Progenitor cell of endocrine pancreas (in vitro differentiated cells): ENCODE measurements around the gene C5orf58. TPM values are rescaled to one million over a fixed set of nuclear protein-coding genes. Genes with fewer than 3 reads are reported as not detected.

Experiments used
- DNase-seq: peaks from one replicate; pipeline ENCODE4 v3.0.0; 2021; ENCODE audit warnings: low spot score; ENCODE audit not compliant: unreplicated experiment
- H3K27ac Mint-ChIP-seq: 2 replicates; pipeline ENCODE4 v1.8.0; 2021; ENCODE audit warnings: mild to moderate bottlenecking, moderate library complexity, mixed read lengths
- H3K27me3 Mint-ChIP-seq: 2 replicates; pipeline ENCODE4 v1.8.0; 2021; ENCODE audit warnings: mixed read lengths
- H3K36me3 Mint-ChIP-seq: 2 replicates; pipeline ENCODE4 v1.8.0; 2022; ENCODE audit warnings: mixed read lengths; ENCODE audit not compliant: insufficient read depth
- H3K4me1 Mint-ChIP-seq: 2 replicates; pipeline ENCODE4 v1.8.0; 2021; ENCODE audit warnings: low read depth, mixed read lengths
- H3K4me3 Mint-ChIP-seq: 2 replicates; pipeline ENCODE4 v1.8.0; 2021; ENCODE audit warnings: low read depth, mild to moderate bottlenecking, moderate library complexity, mixed read lengths
- H3K9me3 Mint-ChIP-seq: 2 replicates; pipeline ENCODE4 v1.8.0; 2021; ENCODE audit warnings: low read depth, mixed read lengths
- total RNA-seq: library from RNA; stranded (reverse); gene quantifications from 2 replicates; pipeline ENCODE4 v1.2.1, GENCODE V29; 2021
- TF ChIP-seq, protein P1 (sequence below): fragments of 200-600 bp; sonication (generic); IDR thresholded peaks from one replicate; pipeline ENCODE4 v1.5.0; 2021; ENCODE audit warnings: antibody characterized with exemption, mild to moderate bottlenecking; ENCODE audit not compliant: unreplicated experiment

The C5orf58 gene
- total RNA-seq, 1 donor from 2014 or later: not detected

DNA sequence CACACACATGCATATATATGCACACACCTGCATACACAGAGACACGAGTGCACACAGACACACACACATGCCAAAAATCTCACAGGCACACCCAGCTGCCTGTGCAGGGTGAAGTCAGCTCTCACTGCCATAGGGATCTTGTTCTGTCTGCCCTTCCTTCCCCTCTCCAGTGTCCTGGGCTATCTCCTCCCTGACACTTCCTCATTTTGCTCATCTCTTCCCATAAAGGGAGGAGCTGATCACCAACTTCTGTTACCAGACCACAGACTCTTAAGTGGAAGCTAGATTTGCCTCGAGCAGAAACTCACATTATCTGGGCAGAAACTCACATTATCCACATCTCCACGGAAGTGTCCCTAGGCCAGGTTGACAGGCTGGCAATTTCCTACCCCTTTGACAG lies 36.1 kb downstream of the C5orf58 start:
- H3K4me3 Mint-ChIP-seq: no peak overlapping the region
- TF ChIP-seq, protein P1, sequence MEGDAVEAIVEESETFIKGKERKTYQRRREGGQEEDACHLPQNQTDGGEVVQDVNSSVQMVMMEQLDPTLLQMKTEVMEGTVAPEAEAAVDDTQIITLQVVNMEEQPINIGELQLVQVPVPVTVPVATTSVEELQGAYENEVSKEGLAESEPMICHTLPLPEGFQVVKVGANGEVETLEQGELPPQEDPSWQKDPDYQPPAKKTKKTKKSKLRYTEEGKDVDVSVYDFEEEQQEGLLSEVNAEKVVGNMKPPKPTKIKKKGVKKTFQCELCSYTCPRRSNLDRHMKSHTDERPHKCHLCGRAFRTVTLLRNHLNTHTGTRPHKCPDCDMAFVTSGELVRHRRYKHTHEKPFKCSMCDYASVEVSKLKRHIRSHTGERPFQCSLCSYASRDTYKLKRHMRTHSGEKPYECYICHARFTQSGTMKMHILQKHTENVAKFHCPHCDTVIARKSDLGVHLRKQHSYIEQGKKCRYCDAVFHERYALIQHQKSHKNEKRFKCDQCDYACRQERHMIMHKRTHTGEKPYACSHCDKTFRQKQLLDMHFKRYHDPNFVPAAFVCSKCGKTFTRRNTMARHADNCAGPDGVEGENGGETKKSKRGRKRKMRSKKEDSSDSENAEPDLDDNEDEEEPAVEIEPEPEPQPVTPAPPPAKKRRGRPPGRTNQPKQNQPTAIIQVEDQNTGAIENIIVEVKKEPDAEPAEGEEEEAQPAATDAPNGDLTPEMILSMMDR: no peak
- no peak for DNase-seq
- peaks cover 53% of the 10 kb centered on the region for H3K27me3 Mint-ChIP-seq
- H3K36me3 Mint-ChIP-seq: no peaks in the 10 kb centered on the region
- H3K9me3 Mint-ChIP-seq: no peaks in the 10 kb centered on the region
- H3K4me1 Mint-ChIP-seq: peaks cover 2% of the 10 kb centered on the region
- no peak overlapping the region for H3K27ac Mint-ChIP-seq

DNA sequence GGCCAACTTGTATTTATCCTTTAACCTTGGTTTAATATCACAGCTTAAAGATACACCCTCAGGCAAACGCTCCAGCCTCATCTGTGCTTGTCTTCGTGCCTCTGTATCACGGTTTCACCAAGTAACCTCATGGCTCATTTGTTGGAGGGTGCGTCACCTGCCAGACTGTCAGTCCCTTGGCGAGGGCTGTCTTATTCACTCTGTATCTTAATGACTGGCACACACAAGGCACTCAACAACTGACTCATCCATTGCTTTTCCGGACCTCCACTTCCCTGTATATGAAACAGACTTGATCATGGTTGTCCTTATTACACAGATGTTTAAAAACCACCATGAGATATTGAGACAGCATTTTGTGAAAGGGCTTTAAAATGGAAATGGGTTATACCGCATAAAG lies 36.8 kb downstream of the C5orf58 start:
- DNase-seq: no peak
- Mint-ChIP-seq H3K4me1 (peaks cover 2% of the 10 kb centered on the region), H3K4me3 (no peak overlapping the region), H3K27me3 (peaks cover 47% of the 10 kb centered on the region), H3K27ac (no peak overlapping the region), H3K36me3 (no peaks in the 10 kb centered on the region), H3K9me3 (no peaks in the 10 kb centered on the region)
- TF ChIP-seq, protein P1: no peak

DNA sequence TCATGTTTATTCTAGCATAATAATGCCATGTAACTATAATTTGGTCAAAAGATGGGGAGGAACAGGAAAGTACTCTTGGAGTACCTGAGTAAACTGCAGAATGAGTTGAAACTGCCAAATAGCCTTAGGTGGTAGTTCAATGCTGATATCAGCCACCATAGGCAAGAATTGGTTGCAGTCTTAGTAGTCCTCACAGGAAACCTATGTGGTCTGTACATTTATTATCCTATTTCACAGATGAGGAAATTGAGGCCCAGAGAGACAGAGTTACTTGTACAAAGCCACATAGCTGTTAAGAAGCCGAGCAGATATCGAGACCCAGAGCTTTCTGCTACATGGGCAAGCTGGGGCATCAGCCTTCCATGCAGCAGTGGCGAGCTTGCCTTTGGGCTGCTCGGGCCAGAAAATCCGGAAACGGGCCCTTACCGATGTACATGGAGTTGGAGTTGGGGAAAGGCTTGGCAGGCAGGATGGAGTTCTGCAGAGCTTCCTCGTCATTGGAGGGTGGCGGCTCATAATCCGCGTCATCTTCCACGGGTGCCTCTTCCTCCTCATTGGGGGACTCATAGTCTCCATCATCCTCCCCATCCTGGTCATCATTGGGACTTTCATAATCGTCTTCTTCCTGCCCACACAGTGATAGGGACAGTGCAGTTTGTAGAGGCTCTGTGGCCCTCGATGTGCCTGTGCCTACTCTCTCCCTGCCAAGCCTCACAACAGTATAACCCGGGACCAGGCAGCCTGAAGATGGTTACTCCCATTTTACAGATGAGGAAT lies 37.7 kb downstream of the C5orf58 start:
- DNase-seq: no peak
- no peaks in the 10 kb centered on the region for H3K36me3 Mint-ChIP-seq
- peaks cover 49% of the 10 kb centered on the region for H3K27me3 Mint-ChIP-seq
- TF ChIP-seq, protein P1: no peak
- H3K4me1 Mint-ChIP-seq: peaks cover 2% of the 10 kb centered on the region
- no peak overlapping the region for H3K4me3 Mint-ChIP-seq
- H3K9me3 Mint-ChIP-seq: no peaks in the 10 kb centered on the region
- H3K27ac Mint-ChIP-seq: no peak overlapping the region

DNA sequence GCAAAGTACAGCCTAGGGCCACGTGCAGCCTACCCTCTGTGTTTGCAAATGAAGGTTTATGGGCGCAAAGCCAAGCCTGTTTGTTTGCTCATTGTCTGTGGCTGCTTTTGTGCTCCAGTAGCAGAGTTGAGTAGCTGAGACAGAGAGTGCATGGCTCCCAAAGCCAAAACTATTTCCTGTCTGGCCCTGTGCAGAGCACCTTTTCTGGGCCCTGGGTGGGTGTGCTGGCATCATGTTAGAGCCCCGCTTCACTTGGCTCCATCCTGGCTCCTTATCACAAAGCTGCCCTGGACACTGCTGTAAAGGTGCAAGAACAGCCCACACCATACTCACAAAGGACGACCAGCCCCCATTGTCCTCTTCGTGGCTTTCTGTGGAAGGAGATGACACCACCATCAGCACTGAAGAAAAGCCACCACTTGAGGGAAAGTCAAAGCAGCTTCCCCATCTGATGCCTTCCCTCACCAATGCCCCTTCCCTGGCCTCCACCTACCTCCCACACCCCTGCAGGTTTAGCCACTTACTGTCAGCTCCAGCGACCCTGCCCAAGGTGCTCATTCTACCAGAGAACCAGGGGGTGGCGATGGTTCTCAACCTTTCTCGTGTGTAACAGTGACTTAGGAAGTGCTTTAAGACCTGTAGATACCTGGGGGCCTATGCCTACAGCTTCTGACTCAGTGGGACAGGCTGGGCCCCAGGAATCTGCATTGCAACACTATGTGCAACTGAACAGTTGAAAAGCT lies 41.4 kb downstream of the C5orf58 start:
- no peak for DNase-seq
- Mint-ChIP-seq H3K4me1 (no peaks in the 10 kb centered on the region), H3K9me3 (no peaks in the 10 kb centered on the region), H3K4me3 (no peak overlapping the region), H3K27ac (no peak overlapping the region), H3K36me3 (no peaks in the 10 kb centered on the region), H3K27me3 (peaks cover 43% of the 10 kb centered on the region)
- TF ChIP-seq, protein P1: peak; percentile 48

DNA sequence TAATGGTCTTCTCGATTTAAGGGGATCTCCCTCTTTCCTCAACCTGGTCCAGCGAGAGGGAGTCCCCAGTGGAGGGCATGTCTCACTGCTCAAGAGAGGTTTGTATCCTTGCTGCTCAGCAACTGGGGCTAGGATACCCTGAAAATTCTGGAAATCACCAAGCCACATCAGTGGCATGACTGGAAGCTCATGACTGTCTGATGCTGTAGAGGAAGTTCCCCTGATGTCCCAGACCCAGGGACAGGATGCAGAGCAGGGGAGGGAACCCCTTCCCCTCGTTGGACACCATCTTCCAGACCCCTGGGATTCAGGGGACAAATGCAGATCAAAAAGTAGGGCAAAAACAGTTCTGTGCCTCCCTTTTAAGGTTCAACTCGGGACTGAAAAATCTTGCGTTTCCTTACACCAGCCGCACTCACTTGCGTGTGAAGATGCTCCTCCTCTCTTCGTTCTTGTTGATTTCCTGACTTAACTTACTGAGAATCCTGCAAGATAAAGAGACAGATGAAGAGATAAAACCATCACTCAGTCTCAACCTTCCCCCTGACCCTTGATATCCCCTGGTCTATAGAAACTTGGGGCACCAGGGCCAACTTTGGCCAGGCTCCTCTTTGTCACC lies 42.7 kb downstream of the C5orf58 start:
- TF ChIP-seq, protein P1: no peak
- no peaks in the 10 kb centered on the region for H3K4me1 Mint-ChIP-seq
- H3K9me3 Mint-ChIP-seq: no peaks in the 10 kb centered on the region
- H3K27me3 Mint-ChIP-seq: peaks cover 48% of the 10 kb centered on the region
- H3K27ac Mint-ChIP-seq: no peak overlapping the region
- DNase-seq: no peak
- H3K36me3 Mint-ChIP-seq: no peaks in the 10 kb centered on the region
- H3K4me3 Mint-ChIP-seq: no peak overlapping the region
